Measurements from ENCODE around the gene VAT1L. TPM values are rescaled to one million over a fixed set of nuclear protein-coding genes. Genes with fewer than 3 reads are reported as not detected.

VAT1L gene
- total and polyA plus RNA-seq, 8 donors: 0.61 to 5.1 (median 1.3) TPM; not detected in 2

DNA sequence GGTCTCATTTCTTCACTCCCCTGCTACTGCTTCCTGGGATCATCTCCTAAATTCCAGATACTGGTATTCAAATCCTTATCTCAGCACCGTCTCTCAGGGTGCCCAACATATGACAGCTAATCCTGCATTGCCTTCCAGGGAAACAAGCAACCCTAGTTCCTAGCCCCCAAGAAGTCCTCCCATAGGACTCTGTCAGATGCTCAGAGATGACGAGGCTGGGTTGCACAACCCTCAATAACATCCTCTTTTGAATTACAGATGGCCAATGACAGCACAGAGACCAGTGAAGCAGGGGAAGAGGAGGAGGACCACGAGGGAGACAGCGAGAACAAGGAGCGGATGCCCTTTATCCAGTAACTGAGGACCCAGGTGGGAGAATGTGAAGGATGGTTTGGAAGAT is 189.0 kb downstream of the VAT1L start:
- Histone ChIP-seq H3K36me3 (no peaks in the 10 kb centered on the region), H3K4me1 (no peaks in the 10 kb centered on the region), H3K27ac (no peak overlapping the region), H3K27me3 (peaks cover 0 to 14% (median 0%) of the 10 kb centered on the region in 3 donors), H3K4me3 (no peak overlapping the region), H3K9me3 (no peaks in the 10 kb centered on the region)
- 62 to 81% (median 70%) methylated on average over 5 of the region's 5 CpGs for WGBS, 5 donors
- TF ChIP-seq EP300 (IDR thresholded peaks at IDR 0.05): no peak
- TF ChIP-seq, protein P1, sequence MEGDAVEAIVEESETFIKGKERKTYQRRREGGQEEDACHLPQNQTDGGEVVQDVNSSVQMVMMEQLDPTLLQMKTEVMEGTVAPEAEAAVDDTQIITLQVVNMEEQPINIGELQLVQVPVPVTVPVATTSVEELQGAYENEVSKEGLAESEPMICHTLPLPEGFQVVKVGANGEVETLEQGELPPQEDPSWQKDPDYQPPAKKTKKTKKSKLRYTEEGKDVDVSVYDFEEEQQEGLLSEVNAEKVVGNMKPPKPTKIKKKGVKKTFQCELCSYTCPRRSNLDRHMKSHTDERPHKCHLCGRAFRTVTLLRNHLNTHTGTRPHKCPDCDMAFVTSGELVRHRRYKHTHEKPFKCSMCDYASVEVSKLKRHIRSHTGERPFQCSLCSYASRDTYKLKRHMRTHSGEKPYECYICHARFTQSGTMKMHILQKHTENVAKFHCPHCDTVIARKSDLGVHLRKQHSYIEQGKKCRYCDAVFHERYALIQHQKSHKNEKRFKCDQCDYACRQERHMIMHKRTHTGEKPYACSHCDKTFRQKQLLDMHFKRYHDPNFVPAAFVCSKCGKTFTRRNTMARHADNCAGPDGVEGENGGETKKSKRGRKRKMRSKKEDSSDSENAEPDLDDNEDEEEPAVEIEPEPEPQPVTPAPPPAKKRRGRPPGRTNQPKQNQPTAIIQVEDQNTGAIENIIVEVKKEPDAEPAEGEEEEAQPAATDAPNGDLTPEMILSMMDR (IDR thresholded peaks at IDR 0.05): no peak
- DNase-seq: no peak
- intact Hi-C loops (cut with DNase I; ENCODE audit: low total_unique reads): no loop called here

- Histone ChIP-seq H3K4me3 (no peak overlapping the region), H3K27ac (no peak overlapping the region), H3K27me3 (no peaks in the 10 kb centered on the region), H3K4me1 (peaks cover 0 to 15% (median 7%) of the 10 kb centered on the region in 4 donors), H3K9me3 (no peaks in the 10 kb centered on the region), H3K36me3 (no peaks in the 10 kb centered on the region)
- intact Hi-C loops (cut with DNase I; ENCODE audit: low total_unique reads): no loop called here
- DNase-seq: no peak
- TF ChIP-seq EP300 (IDR thresholded peaks at IDR 0.05) (no peak), POLR2AphosphoS5 (IDR thresholded peaks at IDR 0.05) (no peak), POLR2A (IDR thresholded peaks at IDR 0.05) (no peak)
- TF ChIP-seq, protein P1 (IDR thresholded peaks at IDR 0.05): no peak
- 81 to 94% (median 90%) methylated on average over 3 of the region's 3 CpGs for WGBS, 5 donors
Observed at GRCh38 chr16:77985111-77985510, 196.7 kb downstream of the VAT1L start.

DNA sequence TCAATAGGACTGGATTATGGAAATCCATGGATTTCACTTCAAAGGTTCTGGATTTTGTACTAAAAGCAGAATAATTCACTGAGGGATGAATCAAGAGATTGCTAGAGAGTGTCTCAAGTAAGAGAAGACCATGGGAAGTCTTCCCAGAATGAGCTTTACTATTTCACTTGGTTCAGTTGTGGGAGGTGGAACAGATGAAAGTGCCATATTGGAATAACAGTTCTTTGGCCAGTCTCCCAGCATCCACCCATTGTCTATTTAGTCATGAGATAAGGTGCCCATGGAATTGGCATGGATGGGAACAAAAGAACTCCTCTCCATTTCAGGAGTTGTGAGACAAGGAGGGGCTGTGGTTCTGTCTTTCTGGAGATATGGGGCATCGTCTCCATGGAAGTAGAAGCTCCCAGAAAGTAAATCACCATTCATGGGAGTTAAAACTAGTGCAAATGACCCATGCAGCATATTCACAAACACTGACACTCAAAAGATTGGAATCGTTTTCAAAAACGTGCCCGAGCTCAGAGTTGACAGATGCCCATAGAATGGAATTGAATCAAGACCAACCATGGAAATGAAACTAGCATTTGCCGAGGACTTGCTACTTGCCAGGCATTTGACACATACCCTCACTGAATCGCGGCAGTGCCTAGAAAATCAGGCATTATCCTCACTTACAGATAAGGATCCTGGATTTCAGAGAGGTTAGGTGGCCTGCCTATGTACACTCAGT is 197.8 kb downstream of the VAT1L start:
- no peak for DNase-seq
- no peaks in the 10 kb centered on the region for H3K9me3 ChIP-seq
- H3K4me3 ChIP-seq: no peak overlapping the region
- peaks cover 0 to 15% (median 7%) of the 10 kb centered on the region in 4 donors for H3K4me1 ChIP-seq
- TF ChIP-seq POLR2A (IDR thresholded peaks at IDR 0.05) (no peak), POLR2AphosphoS5 (IDR thresholded peaks at IDR 0.05) (no peak)
- intact Hi-C loops (cut with DNase I; ENCODE audit: low total_unique reads): no loop called here
- H3K36me3 ChIP-seq: no peaks in the 10 kb centered on the region
- no peaks in the 10 kb centered on the region for H3K27me3 ChIP-seq
- WGBS, 5 donors: 88 to 94% (median 93%) methylated on average over 7 of the region's 7 CpGs
- no peak overlapping the region for H3K27ac ChIP-seq

DNA sequence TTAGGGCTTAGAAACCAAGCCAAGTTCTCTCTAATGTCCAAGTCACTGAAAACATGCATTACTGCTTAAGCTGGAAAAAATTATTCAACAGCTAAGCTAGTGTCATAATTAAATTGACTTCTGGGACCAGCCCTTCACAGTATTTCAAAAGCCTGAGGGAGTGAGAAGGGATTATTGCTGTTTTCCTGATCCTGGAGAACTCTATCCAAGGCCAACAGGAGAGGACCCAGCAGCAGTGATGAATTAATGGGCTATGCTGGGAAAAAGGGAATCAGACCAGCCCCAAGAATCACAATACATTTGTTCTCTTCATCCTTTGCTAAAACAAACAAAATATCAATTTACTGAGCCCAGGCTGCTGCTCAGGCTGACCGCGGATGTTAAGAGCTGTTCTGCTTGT is 199.4 kb downstream of the VAT1L start:
- no peak for TF ChIP-seq POLR2A (IDR thresholded peaks at IDR 0.05)
- TF ChIP-seq, protein P1 (IDR thresholded peaks at IDR 0.05): no peak
- no peak for TF ChIP-seq POLR2AphosphoS5 (IDR thresholded peaks at IDR 0.05)
- no peak for TF ChIP-seq EP300 (IDR thresholded peaks at IDR 0.05)
- 23 to 36% (median 25%) methylated on average over 2 of the region's 2 CpGs for WGBS, 5 donors
- Histone ChIP-seq H3K27ac (peak overlapping the region in 4 of 5 donors; percentile 31 to 50 (median 42)), H3K4me3 (no peak overlapping the region), H3K9me3 (no peaks in the 10 kb centered on the region), H3K36me3 (no peaks in the 10 kb centered on the region), H3K4me1 (peaks cover 0 to 15% (median 7%) of the 10 kb centered on the region in 4 donors), H3K27me3 (no peaks in the 10 kb centered on the region)
- intact Hi-C loops (cut with DNase I; ENCODE audit: low total_unique reads): no loop called here
- DNase-seq: peak in 1 of 2 donors; percentile 48

- 60 to 87% (median 78%) methylated on average over 4 of the region's 4 CpGs for WGBS, 5 donors
- no peaks in the 10 kb centered on the region for H3K27me3 ChIP-seq
Observed at GRCh38 chr16:77989846-77990245, 201.5 kb downstream of the VAT1L start.

More at GRCh38 chr16:77989846-77990245, 201.5 kb downstream of the VAT1L start:
- Histone ChIP-seq H3K27ac (no peak overlapping the region), H3K9me3 (peaks cover 0 to 5% (median 0%) of the 10 kb centered on the region in 4 donors), H3K36me3 (no peaks in the 10 kb centered on the region), H3K4me1 (peaks cover 0 to 25% (median 7%) of the 10 kb centered on the region in 4 donors), H3K4me3 (no peak overlapping the region)
- TF ChIP-seq, protein P1 (IDR thresholded peaks at IDR 0.05): no peak
- no peak for TF ChIP-seq EP300 (IDR thresholded peaks at IDR 0.05)
- no peak for TF ChIP-seq POLR2AphosphoS5 (IDR thresholded peaks at IDR 0.05)
- TF ChIP-seq POLR2A (IDR thresholded peaks at IDR 0.05): no peak
- peak in 1 of 2 donors; percentile 7 for DNase-seq
- intact Hi-C loops (cut with DNase I; ENCODE audit: low total_unique reads): no loop called here

Data from stomach (tissue), 9 donors.